Measurements from ENCODE around the gene IL3.

- TF ChIP-seq EP300 (IDR thresholded peaks at IDR 0.05) (no peak), CTCF (IDR thresholded peaks at IDR 0.05) (no peak)
Measured at GRCh38 chr5:132102101-132102701, 41.7 kb downstream of the IL3 start.
